GM10266 (cell line): ENCODE results near the gene FAM209A.
"Not testable (repeated sequence)": the region's sequence is repeated elsewhere in the genome, so short reads cannot be mapped to it uniquely, and the experiment has no call there.

ENCODE experiments used
- DNase-seq: peaks from one replicate; pipeline ENCODE4 v3.0.0; 2012; ENCODE audit errors: extremely low spot score
- CTCF ChIP-seq: IDR thresholded peaks from 2 replicates; pipeline ENCODE4 v1.5.1; 2012; ENCODE audit warnings: mild to moderate bottlenecking, low read depth; ENCODE audit not compliant: control insufficient read depth, insufficient read depth; ENCODE audit errors: missing control alignments

The FAM209A gene

GRCh38 chr20:56524444-56524843 is at the start of gene FAM209A:
TSS of gene FAM209A (plus strand) at chr20:56524744. CDS start at chr20:56524809, 65 bp downstream.
- not testable (repeated sequence) for DNase-seq

DNA sequence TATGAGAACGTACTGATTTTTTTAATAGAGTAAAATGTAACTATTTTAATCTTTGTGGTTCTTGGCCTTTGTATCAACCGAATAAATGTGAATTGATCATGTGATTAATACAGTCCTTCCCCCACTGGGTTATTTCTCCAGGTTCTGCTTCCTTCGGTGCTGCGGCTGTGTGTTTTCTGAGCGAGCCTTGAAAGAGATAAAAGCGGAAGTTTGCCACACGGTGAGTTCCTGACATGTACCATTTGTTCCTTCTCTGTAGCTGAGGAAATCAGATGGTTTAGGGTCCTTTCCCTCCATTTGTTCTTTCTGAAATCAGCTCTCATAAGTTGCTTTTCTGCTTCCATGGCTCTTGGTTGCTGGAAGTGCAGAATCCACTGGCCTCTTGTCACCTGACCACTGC is 40.6 kb upstream of the FAM209A start:
- no peak for TF ChIP-seq CTCF
- no peak for DNase-seq

GRCh38 chr20:56487216-56487615 is 37.3 kb upstream of the FAM209A start:
- no peak for TF ChIP-seq CTCF
- DNase-seq: no peak

DNA sequence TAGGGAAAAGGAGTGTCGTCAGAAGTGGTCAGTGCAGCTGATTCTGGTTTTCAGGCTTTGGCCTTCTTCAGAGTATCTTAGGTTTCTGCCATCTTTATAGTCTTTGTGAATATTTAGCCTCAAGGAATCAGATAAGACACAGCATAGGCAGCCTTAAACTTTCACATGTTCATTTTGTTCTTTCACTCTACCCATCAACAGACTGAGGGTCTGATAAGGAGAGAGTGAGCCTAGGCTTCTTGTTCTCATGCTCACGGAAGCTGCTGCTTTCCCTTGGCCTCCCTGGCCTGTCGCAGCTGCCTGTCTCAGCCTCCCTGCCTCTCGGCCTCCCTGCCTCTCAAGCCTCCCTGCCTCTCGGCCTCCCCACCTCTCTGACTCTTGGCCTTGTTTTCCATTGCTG is 36.0 kb upstream of the FAM209A start:
- no peak for TF ChIP-seq CTCF
- DNase-seq: no peak

- TF ChIP-seq CTCF: no peak
- no peak for DNase-seq
Measured at GRCh38 chr20:56501116-56501515, 23.4 kb upstream of the FAM209A start.

DNA sequence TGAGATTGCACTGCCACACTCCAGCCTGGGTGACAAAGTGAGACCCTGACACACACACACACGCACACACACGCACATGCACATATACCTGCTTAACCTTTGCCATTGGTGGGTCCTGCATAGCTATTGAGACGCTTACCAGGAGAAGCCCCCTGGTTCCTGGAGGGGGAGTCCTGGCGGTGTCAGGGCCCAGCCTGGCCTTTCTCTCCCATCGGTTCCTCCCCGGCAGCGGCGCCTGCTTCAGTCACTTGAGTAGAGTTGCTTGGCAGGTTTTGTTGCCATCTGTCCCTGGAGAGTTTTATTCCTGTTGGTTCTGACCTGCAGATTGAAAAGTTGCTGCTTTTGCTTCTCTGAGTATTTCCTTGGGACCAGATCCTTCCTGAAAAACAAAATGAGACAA is 20.6 kb upstream of the FAM209A start:
- no peak for TF ChIP-seq CTCF
- no peak for DNase-seq

DNA sequence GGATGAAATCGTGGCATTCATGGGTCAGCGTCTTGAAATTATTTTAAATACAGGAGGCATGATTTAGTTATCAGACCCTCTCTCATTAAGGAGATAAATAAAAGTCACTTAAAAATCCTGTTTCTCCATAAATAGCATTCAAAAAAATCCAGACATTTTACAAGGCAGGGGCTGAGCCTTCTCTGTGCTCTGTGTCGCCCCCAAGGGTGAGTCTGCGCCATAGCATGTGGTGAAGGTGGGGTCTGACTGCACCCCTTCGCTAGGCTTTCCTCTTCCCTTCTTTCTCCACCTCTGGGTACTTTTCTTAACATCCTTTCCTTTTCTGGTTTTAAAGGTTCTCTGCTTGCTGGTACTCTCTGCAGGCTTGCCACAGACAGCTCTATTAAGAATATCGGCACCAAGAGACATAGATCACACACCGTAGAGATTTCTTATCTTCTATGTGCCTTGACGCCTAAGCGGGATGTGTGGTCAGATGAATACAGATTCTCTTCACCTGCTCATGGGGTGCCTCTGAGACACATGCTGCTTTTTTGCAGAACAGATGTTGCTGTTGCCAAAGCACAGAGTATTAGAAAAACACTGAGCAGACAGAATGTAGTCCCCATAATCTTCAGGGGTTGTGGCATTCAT is 20.1 kb upstream of the FAM209A start:
- DNase-seq: no peak
- peak; percentile 40 for TF ChIP-seq CTCF

GRCh38 chr20:56506103-56506502 is 18.4 kb upstream of the FAM209A start:
- TF ChIP-seq CTCF: no peak
- DNase-seq: no peak
